Astrocyte of the cerebellum (primary cell): ENCODE data around the gene C19orf12.

Experiments
- DNase-seq: peaks from one replicate; pipeline ENCODE4 v3.0.0-alpha.2; 2011; ENCODE audit warnings: low read depth
- H3K4me3 ChIP-seq: 2 replicates; pipeline ENCODE4 v1.5.1; 2011; ENCODE audit warnings: mild to moderate bottlenecking, low read depth, low read length, moderate library complexity
- CTCF ChIP-seq: IDR thresholded peaks from 2 replicates; pipeline ENCODE4 v1.5.1; 2012; ENCODE audit warnings: low read length, low read depth, moderate library complexity, mild to moderate bottlenecking; ENCODE audit errors: missing control alignments
- in situ Hi-C: cut with HindIII; loops from 2 replicates; pipeline ENCODE4 v1.10.0; 2017; ENCODE audit warnings: low sequenced_read_pairs

The C19orf12 gene

GRCh38 chr19:29750001-29750400, 34.9 kb upstream of the C19orf12 start:
- H3K4me3 ChIP-seq: no peak overlapping the region
- DNase-seq: no peak
- in situ Hi-C loops: no loop called here
- no peak for TF ChIP-seq CTCF

GRCh38 chr19:29748996-29749849, 34.2 kb upstream of the C19orf12 start:
- H3K4me3 ChIP-seq: no peak overlapping the region
- in situ Hi-C loops: no loop called here
- TF ChIP-seq CTCF: no peak
- DNase-seq: no peak

- no peak overlapping the region for H3K4me3 ChIP-seq
- in situ Hi-C loops: no loop called here
- no peak for DNase-seq
- TF ChIP-seq CTCF: no peak
Measured at GRCh38 chr19:29745253-29745652, 30.2 kb upstream of the C19orf12 start.

GRCh38 chr19:29743681-29744080, 28.6 kb upstream of the C19orf12 start:
- in situ Hi-C loops: no loop called here
- H3K4me3 ChIP-seq: no peak overlapping the region
- no peak for TF ChIP-seq CTCF
- no peak for DNase-seq

- DNase-seq: no peak
- in situ Hi-C loops: no loop called here
- TF ChIP-seq CTCF: no peak
- H3K4me3 ChIP-seq: no peak overlapping the region
Measured at GRCh38 chr19:29741776-29742175, 26.7 kb upstream of the C19orf12 start.

- in situ Hi-C loops: no loop called here
- no peak for TF ChIP-seq CTCF
- no peak for DNase-seq
- H3K4me3 ChIP-seq: no peak overlapping the region
Measured at GRCh38 chr19:29741226-29741625, 26.2 kb upstream of the C19orf12 start.
